Liver (tissue), 9 donors: ENCODE measurements around the gene SBK2. TPM values are rescaled to one million over a fixed set of nuclear protein-coding genes. Genes with fewer than 3 reads are reported as not detected.
"Not testable (repeated sequence)": the region's sequence is repeated elsewhere in the genome, so short reads cannot be mapped to it uniquely, and the experiment has no call there.

Source experiments
- DNase-seq: peaks from one replicate; pipeline ENCODE4 v3.0.0-alpha.2; 2017; ENCODE audit warnings: low spot score
- H3K27ac ChIP-seq, 2 donors: one replicate each; pipeline ENCODE4 v1.7.0; 2013; ENCODE audit warnings: inconsistent platforms in 2 of 2, low read length in 2 of 2, control low read depth in 1 of 2, low read depth in 1 of 2, mild to moderate bottlenecking in 1 of 2
- H3K27me3 ChIP-seq, 4 donors: one replicate each; pipeline versions ENCODE4 v1.6.1 to v1.7.0; 2013; ENCODE audit warnings: low read length in 3 of 4, inconsistent platforms in 1 of 4, mild to moderate bottlenecking in 1 of 4, moderate library complexity in 1 of 4; ENCODE audit not compliant: control insufficient read depth in 4 of 4, insufficient read depth in 4 of 4
- H3K36me3 ChIP-seq, 4 donors: one replicate each; pipeline versions ENCODE4 v1.6.1 to v1.7.0; 2013; ENCODE audit warnings: low read length in 3 of 4, mild to moderate bottlenecking in 3 of 4, low read depth in 1 of 4, moderate library complexity in 1 of 4; ENCODE audit not compliant: control insufficient read depth in 4 of 4, insufficient read depth in 3 of 4
- H3K4me1 ChIP-seq, 4 donors: one replicate each; pipeline versions ENCODE4 v1.6.1 to v1.7.0; 2013; ENCODE audit warnings: low read length in 3 of 4, mild to moderate bottlenecking in 3 of 4, moderate library complexity in 1 of 4; ENCODE audit not compliant: control insufficient read depth in 4 of 4, insufficient read depth in 4 of 4
- H3K4me3 ChIP-seq, 3 donors: one replicate each; pipeline versions ENCODE4 v1.6.1 to v1.7.0; 2013; ENCODE audit warnings: low read length in 3 of 3, control low read depth in 1 of 3, low read depth in 1 of 3, mild to moderate bottlenecking in 1 of 3
- H3K9ac ChIP-seq, 2 donors: one replicate each; pipeline ENCODE4 v1.7.0; 2013; ENCODE audit warnings: low read length in 2 of 2, mild to moderate bottlenecking in 2 of 2, moderate library complexity in 2 of 2, control low read depth in 1 of 2, low read depth in 1 of 2
- H3K9me3 ChIP-seq, 4 donors: one replicate each; pipeline versions ENCODE4 v1.6.1 to v1.7.0; 2013; ENCODE audit warnings: low read length in 3 of 4; ENCODE audit not compliant: control insufficient read depth in 4 of 4
- EGR1 ChIP-seq, 2 donors: IDR thresholded peaks; 2 replicates each; pipeline ENCODE4 v1.6.1; 2016 to 2018; ENCODE audit warnings: antibody characterized with exemption in 2 of 2, low read depth in 2 of 2
- FOXA1 ChIP-seq: IDR thresholded peaks from 2 replicates; pipeline ENCODE4 v1.6.1; 2016; ENCODE audit warnings: antibody characterized with exemption
- FOXA2 ChIP-seq: IDR thresholded peaks from 2 replicates; pipeline ENCODE4 v1.6.1; 2016; ENCODE audit warnings: antibody characterized with exemption
- GABPA ChIP-seq, 2 donors: IDR thresholded peaks in 1 of 2; conservative IDR thresholded peaks in 1 of 2; 2 replicates each; pipeline ENCODE4 v1.6.1; 2016; ENCODE audit warnings: antibody characterized with exemption in 2 of 2, mild to moderate bottlenecking in 1 of 2, moderate library complexity in 1 of 2
- HNF4A ChIP-seq, 2 donors: conservative IDR thresholded peaks; 2 replicates each; pipeline ENCODE4 v1.6.1; 2016; ENCODE audit warnings: antibody characterized with exemption in 2 of 2, mild to moderate bottlenecking in 2 of 2
- HNF4G ChIP-seq: IDR thresholded peaks from 2 replicates; pipeline ENCODE4 v1.6.1; 2016; ENCODE audit warnings: antibody characterized with exemption
- JUND ChIP-seq, 2 donors: IDR thresholded peaks; 2 replicates each; pipeline ENCODE4 v1.6.1; 2016; ENCODE audit warnings: antibody characterized with exemption in 2 of 2
- NR2F2 ChIP-seq: IDR thresholded peaks from 2 replicates; pipeline ENCODE4 v1.6.1; 2016; ENCODE audit warnings: antibody characterized with exemption
- RAD21 ChIP-seq, 2 donors: IDR thresholded peaks; 2 replicates each; pipeline ENCODE4 v1.6.1; 2016; ENCODE audit warnings: antibody characterized with exemption in 2 of 2, mild to moderate bottlenecking in 2 of 2
- RXRA ChIP-seq, 2 donors: IDR thresholded peaks; 2 replicates each; pipeline ENCODE4 v1.6.1; 2017 to 2018; ENCODE audit warnings: antibody characterized with exemption in 2 of 2, mild to moderate bottlenecking in 1 of 2
- SP1 ChIP-seq: IDR thresholded peaks from 2 replicates; pipeline ENCODE4 v1.6.1; 2018; ENCODE audit warnings: antibody characterized with exemption, mild to moderate bottlenecking
- TAF1 ChIP-seq: conservative IDR thresholded peaks from 2 replicates; pipeline ENCODE4 v1.6.1; 2016; ENCODE audit warnings: antibody characterized with exemption, mild to moderate bottlenecking
- YY1 ChIP-seq: IDR thresholded peaks from 2 replicates; pipeline ENCODE4 v1.6.1; 2016; ENCODE audit warnings: antibody characterized with exemption, mild to moderate bottlenecking
- WGBS: extraction: QIAGEN DNeasy Blood & Tissue Kit; methylation state at CpG from one replicate; pipeline ENCODE4 v1.1.7; 2013; 5-methylcytosine and 5-hydroxymethylcytosine counted together
- polyA plus RNA-seq, 2 donors: library from polyadenylated mRNA; stranded (reverse) in 1 of 2; unstranded in 1 of 2; fragments of 200-250 nt in 1 of 2; fragments of >200 nt in 1 of 2; fragmentation: Nextera tagmentation in 1 of 2; extraction: Ambion mirVana in 1 of 2; gene quantifications; one replicate each; pipeline versions ENCODE4 v1.2.1 to v1.2.3, GENCODE V29; 2013 to 2015
- total RNA-seq, 2 donors: library from RNA; depleted of rRNA; stranded (reverse); fragments of >200 nt; gene quantifications; one replicate each; pipeline ENCODE4 v1.2.3, GENCODE V29; 2014
- TF ChIP-seq, protein P1 (sequence below): IDR thresholded peaks from 2 replicates; pipeline ENCODE4 v1.6.1; 2016; ENCODE audit warnings: antibody characterized with exemption
- TF ChIP-seq, protein P2 (sequence below): IDR thresholded peaks from 2 replicates; pipeline ENCODE4 v1.6.1; 2016; ENCODE audit warnings: antibody characterized with exemption
- TF ChIP-seq, protein P3 (sequence below): IDR thresholded peaks from 2 replicates; pipeline ENCODE4 v1.6.1; 2016; ENCODE audit warnings: antibody characterized with exemption, mild to moderate bottlenecking
- TF ChIP-seq, protein P4 (sequence below): IDR thresholded peaks from 2 replicates; pipeline ENCODE4 v1.6.1; 2016; ENCODE audit warnings: antibody characterized with exemption
- TF ChIP-seq, protein P5 (sequence below): fragments of 150-350 bp; IDR thresholded peaks from 2 replicates; pipeline ENCODE4 v1.5.1; 2017; ENCODE audit warnings: improper control_type of control experiment, low read depth, low read length; ENCODE audit not compliant: missing input control
- donor health status: healthy.
- donor health status: healthy.
- donor health status: healthy.
- donor health status: healthy.
- donor health status: healthy.

SBK2 gene
- total and polyA plus RNA-seq, 4 donors = not detected

DNA sequence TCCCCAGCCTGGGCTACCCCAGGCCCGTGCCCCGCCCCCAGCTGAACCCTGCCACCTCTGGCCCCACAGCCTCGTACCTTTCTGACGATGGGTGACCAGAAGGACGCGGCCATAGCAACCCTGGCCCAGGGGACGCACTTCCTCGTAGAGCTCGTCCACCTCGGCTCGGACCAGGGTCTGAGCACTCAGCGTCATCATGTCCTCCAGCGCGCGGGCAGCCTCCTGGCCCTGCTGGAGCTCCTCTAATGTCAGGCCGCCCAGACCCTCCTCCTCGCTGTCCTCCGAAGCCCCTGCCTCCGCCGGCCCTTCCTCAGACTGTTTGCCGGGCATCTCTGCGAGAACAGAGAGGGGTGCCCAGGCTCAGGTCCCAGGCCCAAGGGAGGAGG, 975 bp downstream of the SBK2 start (continued):
- TF ChIP-seq, protein P1, sequence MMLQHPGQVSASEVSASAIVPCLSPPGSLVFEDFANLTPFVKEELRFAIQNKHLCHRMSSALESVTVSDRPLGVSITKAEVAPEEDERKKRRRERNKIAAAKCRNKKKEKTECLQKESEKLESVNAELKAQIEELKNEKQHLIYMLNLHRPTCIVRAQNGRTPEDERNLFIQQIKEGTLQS = no peak

DNA sequence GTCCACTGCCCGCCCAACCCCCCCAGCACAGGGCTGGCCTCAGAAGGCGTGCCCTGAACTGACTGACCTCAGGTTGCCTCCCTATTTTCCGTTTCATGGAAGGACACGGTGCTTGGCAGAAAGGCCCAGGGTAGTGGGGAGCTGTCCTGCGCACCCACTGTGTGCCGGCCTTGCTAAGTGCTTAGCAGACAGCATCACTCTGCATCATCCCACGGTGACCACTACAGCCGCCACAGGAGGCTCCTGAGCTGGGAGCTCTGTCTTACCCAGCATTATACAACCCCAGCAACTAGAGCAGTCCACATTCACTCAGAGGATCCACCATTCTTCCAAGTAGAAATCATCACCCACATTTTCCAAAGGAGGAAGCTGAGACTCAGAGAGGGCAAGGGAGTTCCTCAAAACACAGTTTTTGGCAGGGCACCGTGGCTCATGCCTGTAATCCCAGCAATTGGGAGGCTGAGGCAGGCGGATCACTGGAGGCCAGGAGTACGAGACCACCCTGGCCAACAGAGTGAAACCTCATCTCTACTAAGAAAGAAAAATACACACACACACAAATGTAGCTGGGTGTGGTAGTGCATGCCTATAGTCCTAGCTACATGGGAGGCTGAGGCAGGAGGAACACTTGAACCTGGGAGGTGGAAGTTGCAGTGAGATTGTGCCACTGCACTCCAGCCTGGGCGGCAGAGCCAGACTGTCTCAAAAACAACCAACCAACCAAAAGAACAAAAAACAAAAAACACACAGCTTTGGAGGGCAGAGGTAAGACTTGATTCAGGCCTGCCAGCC, 1.6 kb downstream of the SBK2 start:
- no peak for DNase-seq
- Histone ChIP-seq H3K4me3 (no peak overlapping the region), H3K4me1 (no peaks in the 10 kb centered on the region), H3K36me3 (no peaks in the 10 kb centered on the region), H3K9ac (no peak overlapping the region), H3K27ac (no peak overlapping the region), H3K27me3 (no peaks in the 10 kb centered on the region), H3K9me3 (no peaks in the 10 kb centered on the region)
- TF ChIP-seq NR2F2 = no peak
- no peak for TF ChIP-seq YY1
- no peak for TF ChIP-seq FOXA1
- TF ChIP-seq RAD21 (IDR thresholded peaks at IDR 0.05) = no peak
- no peak for TF ChIP-seq JUND (IDR thresholded peaks at IDR 0.05)
- TF ChIP-seq, protein P2, sequence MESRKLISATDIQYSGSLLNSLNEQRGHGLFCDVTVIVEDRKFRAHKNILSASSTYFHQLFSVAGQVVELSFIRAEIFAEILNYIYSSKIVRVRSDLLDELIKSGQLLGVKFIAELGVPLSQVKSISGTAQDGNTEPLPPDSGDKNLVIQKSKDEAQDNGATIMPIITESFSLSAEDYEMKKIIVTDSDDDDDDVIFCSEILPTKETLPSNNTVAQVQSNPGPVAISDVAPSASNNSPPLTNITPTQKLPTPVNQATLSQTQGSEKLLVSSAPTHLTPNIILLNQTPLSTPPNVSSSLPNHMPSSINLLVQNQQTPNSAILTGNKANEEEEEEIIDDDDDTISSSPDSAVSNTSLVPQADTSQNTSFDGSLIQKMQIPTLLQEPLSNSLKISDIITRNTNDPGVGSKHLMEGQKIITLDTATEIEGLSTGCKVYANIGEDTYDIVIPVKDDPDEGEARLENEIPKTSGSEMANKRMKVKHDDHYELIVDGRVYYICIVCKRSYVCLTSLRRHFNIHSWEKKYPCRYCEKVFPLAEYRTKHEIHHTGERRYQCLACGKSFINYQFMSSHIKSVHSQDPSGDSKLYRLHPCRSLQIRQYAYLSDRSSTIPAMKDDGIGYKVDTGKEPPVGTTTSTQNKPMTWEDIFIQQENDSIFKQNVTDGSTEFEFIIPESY = no peak
- TF ChIP-seq, protein P3, sequence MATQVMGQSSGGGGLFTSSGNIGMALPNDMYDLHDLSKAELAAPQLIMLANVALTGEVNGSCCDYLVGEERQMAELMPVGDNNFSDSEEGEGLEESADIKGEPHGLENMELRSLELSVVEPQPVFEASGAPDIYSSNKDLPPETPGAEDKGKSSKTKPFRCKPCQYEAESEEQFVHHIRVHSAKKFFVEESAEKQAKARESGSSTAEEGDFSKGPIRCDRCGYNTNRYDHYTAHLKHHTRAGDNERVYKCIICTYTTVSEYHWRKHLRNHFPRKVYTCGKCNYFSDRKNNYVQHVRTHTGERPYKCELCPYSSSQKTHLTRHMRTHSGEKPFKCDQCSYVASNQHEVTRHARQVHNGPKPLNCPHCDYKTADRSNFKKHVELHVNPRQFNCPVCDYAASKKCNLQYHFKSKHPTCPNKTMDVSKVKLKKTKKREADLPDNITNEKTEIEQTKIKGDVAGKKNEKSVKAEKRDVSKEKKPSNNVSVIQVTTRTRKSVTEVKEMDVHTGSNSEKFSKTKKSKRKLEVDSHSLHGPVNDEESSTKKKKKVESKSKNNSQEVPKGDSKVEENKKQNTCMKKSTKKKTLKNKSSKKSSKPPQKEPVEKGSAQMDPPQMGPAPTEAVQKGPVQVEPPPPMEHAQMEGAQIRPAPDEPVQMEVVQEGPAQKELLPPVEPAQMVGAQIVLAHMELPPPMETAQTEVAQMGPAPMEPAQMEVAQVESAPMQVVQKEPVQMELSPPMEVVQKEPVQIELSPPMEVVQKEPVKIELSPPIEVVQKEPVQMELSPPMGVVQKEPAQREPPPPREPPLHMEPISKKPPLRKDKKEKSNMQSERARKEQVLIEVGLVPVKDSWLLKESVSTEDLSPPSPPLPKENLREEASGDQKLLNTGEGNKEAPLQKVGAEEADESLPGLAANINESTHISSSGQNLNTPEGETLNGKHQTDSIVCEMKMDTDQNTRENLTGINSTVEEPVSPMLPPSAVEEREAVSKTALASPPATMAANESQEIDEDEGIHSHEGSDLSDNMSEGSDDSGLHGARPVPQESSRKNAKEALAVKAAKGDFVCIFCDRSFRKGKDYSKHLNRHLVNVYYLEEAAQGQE = no peak
- TF ChIP-seq, protein P1 = no peak
- TF ChIP-seq, protein P4, sequence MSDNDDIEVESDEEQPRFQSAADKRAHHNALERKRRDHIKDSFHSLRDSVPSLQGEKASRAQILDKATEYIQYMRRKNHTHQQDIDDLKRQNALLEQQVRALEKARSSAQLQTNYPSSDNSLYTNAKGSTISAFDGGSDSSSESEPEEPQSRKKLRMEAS = no peak
- TF ChIP-seq GABPA (IDR thresholded peaks at IDR 0.05 in 1 of 2, conservative IDR thresholded peaks at IDR 0.05 in 1 of 2) = no peak
- TF ChIP-seq RXRA (IDR thresholded peaks at IDR 0.05) = no peak
- TF ChIP-seq FOXA2 = no peak
- no peak for TF ChIP-seq HNF4A (conservative IDR thresholded peaks at IDR 0.05)
- TF ChIP-seq TAF1 = no peak
- no peak for TF ChIP-seq SP1
- no peak for TF ChIP-seq HNF4G
- TF ChIP-seq EGR1 (IDR thresholded peaks at IDR 0.05; ENCODE audit: low read depth in 2 of 2) = no peak
- TF ChIP-seq, protein P5, sequence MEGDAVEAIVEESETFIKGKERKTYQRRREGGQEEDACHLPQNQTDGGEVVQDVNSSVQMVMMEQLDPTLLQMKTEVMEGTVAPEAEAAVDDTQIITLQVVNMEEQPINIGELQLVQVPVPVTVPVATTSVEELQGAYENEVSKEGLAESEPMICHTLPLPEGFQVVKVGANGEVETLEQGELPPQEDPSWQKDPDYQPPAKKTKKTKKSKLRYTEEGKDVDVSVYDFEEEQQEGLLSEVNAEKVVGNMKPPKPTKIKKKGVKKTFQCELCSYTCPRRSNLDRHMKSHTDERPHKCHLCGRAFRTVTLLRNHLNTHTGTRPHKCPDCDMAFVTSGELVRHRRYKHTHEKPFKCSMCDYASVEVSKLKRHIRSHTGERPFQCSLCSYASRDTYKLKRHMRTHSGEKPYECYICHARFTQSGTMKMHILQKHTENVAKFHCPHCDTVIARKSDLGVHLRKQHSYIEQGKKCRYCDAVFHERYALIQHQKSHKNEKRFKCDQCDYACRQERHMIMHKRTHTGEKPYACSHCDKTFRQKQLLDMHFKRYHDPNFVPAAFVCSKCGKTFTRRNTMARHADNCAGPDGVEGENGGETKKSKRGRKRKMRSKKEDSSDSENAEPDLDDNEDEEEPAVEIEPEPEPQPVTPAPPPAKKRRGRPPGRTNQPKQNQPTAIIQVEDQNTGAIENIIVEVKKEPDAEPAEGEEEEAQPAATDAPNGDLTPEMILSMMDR = no peak
- 81% methylated on average over 12 of the region's 12 CpGs for WGBS

DNA sequence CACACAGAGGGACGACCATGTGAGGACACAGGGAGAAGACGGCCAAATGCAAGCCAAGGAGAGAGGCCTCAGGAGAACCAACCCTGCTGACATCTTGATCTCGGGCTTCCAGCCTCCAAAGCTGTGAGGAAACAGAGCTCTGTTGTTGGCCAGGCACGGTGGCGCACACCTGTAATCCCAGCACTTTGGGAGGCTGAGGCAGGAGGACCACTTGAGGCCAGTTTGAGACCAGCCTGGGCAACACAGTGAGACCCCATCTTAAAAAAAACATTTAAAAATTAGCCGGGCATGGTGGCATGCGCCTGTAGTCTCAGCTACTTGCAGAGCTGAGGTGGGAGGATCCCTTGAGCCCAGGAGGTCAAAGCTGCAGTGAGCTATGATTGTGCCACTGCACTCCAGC, 2.7 kb downstream of the SBK2 start:
- not testable (repeated sequence) for H3K27me3 ChIP-seq, H3K9ac ChIP-seq, H3K36me3 ChIP-seq, H3K4me3 ChIP-seq, DNase-seq, H3K4me1 ChIP-seq, H3K27ac ChIP-seq, H3K9me3 ChIP-seq
- WGBS = 91% methylated on average over 7 of the region's 7 CpGs
